ENCODE measurements around the gene VAV2.

Gene VAV2

DNA sequence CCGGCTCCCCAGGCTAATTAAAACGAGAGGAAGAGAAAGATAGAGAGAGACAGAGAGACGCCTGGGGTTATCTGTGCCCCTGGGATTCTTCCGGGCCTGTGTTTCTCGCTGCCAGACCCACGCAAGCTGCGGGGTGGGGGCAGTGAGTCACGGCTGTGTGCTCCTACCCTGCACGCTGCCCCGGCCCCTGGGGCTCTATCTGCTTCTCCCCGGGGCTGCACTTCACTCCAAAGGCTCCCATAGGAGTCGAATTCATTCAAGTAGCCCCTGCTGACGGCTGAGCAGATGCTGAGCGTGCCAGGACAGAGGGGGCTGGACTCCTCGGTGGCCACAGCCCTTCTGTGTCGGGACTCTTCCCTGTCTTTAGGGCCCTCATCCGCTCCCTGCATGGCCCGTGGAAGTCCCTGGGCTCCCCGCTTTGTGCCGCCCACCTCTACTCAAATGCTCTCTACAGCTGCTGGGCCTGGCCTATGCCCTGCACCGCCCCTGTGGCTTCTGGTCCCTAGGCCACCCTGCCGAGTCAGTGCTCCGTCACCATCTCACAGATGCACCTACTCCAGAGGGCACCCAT lies 276.7 kb downstream of the VAV2 start:
- no peak for DNase-seq

DNA sequence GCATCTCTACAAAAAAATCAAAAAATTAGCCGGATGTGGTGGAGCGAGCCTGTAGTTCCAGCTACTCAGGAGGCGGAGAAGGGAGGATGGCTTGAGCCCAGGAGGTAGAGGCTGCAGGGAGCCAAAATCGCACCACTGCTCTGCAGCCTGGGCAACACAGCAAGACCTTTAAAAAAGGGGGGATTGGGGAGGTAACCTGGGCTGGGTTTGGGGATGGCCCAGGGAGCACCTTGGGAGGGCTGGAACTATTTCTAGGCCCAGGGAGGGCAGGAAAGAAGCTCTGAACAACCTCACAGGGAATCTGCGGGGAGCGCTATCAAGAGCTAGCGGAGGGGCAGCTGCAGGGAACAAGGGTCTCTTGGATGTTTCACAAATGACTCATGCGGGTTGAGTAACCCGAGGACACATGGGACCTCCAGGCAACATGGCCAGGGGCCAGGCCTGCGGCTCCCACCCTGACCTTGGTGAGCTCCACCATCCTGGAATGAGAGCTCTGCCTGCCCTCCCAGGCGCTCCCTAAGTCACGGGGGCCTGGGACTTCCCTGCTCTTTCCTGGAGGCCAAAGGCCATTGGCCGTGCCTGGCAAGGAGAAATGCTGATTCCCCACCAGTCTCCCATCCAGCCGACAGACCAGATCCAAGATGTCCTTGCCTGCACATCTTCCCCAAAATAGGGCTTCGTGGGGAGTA lies 277.4 kb downstream of the VAV2 start:
- no peak for DNase-seq

DNA sequence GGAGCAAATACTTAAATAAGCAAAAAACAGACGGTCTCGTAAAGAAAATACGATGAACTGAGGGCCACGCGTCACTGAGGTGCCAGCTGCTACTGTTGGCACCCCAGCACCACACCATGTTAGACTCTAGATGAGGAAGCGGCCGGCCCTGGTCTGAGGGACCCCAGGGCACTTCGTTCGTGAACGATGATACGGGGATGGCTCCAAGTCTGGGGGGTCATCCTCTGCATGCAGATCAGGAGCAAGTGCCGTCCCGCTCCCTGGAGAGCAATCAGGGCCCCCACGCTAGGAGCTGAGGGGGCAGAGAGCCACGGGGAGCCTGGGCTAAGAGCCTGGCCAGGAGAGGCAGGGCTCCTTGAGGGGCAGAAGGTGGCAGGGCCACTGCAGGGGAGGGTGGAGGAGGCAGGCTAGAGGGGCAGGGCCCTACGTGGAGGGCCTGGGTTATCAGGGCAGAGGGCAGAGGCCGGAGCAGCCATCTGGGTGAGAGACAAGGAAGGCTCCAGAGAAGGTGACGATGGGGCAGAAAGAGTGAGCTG lies 278.1 kb downstream of the VAV2 start:
- no peak for DNase-seq

GRCh38 chr9:133713150-133713959 lies 278.8 kb downstream of the VAV2 start:
- no peak for DNase-seq

DNA sequence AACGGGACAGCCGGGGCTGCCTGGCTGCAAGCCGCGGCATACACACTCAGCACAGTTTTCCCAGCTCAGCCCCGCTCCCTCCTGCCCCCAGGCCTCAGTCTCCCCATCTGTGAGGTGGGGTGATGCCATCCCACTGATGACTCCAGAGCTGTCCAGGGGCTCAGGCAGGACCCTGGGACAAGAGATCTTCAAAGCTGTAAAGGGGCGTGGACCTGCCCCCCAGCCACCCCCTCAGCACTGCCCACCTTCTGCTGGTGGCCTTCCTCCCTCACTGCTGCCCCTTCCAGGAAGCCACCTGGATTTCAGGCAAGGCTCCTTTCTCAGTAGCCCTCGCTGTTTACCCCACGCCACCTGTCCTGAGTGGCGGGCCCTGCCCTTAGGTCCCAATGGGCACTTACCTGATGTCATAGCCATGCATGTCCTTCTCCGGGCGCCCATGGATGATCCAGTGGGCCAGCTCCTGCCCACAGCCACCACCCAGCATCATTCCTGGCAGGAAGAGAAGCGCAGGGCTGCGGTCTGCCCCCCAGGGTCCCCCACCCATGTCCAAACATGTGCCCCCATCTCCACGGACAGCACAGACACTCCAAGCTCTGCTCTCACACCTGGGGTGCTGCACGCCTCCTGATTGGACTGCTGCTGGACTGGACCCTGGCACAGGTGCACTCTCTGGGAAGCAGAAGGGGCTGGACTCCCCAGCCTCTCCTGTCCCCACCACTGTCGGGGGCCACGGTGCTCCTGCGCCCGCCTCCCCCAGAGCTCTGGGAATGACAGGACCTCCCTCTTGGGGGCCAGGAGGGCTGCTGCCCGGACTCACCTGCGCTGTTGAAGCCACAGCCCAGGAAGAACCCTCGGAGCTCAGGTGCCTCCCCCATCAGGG lies 279.7 kb downstream of the VAV2 start:
- no peak for DNase-seq
